GM12878 (cell line): ENCODE measurements around the gene MYOM1. TPM values are rescaled to one million over a fixed set of nuclear protein-coding genes. Genes with fewer than 3 reads are reported as not detected.

Source experiments
- ATAC-seq: fragments of 200-7000 bp; cut with Tn5 transposase; 3 replicates; pipeline ENCODE4 v1.9.1; 2020; ENCODE audit warnings: mild to moderate bottlenecking, moderate library complexity
- BruUV-seq: library from RNA; stranded (reverse); fragments of 400-500 nt; replicated peaks from 2 replicates; lab custom pipeline; 2021; lab: Mats Ljungman, UMichigan
- CTCF ChIA-PET: fragments of 300-600 bp; sonication (Branson Sonifier 250); formaldehyde crosslinking; extraction: SDS; loops from one replicate; lab custom pipeline; 2021; ENCODE audit warnings: inconsistent platforms; lab: Yijun Ruan, JAX
- POLR2A ChIA-PET: fragments of 350-600 bp; formaldehyde crosslinking; extraction: SDS; loops from one replicate; lab custom pipeline; 2021; ENCODE audit warnings: inconsistent platforms; lab: Charles Lee
- RAD21 ChIA-PET: fragments of 300-600 bp; sonication (Branson Sonifier 250); formaldehyde crosslinking; loops from one replicate; lab custom pipeline; 2023; ENCODE audit warnings: antibody characterized with exemption; ENCODE audit not compliant: unreplicated experiment; lab: Charles Lee
- SMC1A ChIA-PET: fragments of 300-600 bp; sonication (Branson Sonifier 250); formaldehyde crosslinking; loops from one replicate; lab custom pipeline; 2023; ENCODE audit not compliant: unreplicated experiment, uncharacterized antibody; lab: Charles Lee
- DNase-seq: peaks from one replicate; pipeline ENCODE4 v3.0.0-alpha.2; 2011; ENCODE audit warnings: low read depth, low spot score
- FAIRE-seq: peaks from 3 replicates; lab custom pipeline; 2011; peaks lifted over from hg19 to GRCh38; lab: Jason Lieb, UNC
- H2AFZ ChIP-seq: 2 replicates; pipeline ENCODE4 v1.6.0; 2011; ENCODE audit warnings: low read depth, low read length, control low read depth; ENCODE audit not compliant: control insufficient read depth
- H3K27ac ChIP-seq: 2 replicates; pipeline ENCODE4 v1.5.1; 2011; ENCODE audit warnings: control low read depth; ENCODE audit not compliant: control insufficient read depth, insufficient read depth
- H3K27me3 ChIP-seq, 2 experiments: replicated peaks in 1 of 2; 2 replicates each; pipeline versions ENCODE4 v1.6.0 to v1.6.1; 2011; ENCODE audit warnings: low read length in 1 of 2; ENCODE audit not compliant: control insufficient read depth in 2 of 2, insufficient read depth in 2 of 2
- H3K36me3 ChIP-seq, 2 experiments: 2 replicates each; pipeline ENCODE4 v1.5.1; 2011; ENCODE audit warnings: low read length in 1 of 2; ENCODE audit not compliant: control insufficient read depth in 2 of 2, insufficient read depth in 2 of 2
- H3K4me1 ChIP-seq: 2 replicates; pipeline ENCODE4 v1.6.1; 2011; ENCODE audit warnings: mild to moderate bottlenecking, low read length, moderate library complexity, mixed read lengths; ENCODE audit not compliant: control insufficient read depth, insufficient read depth
- H3K4me2 ChIP-seq: 2 replicates; pipeline ENCODE4 v1.6.0; 2011; ENCODE audit warnings: control low read depth; ENCODE audit not compliant: control insufficient read depth, insufficient read depth
- H3K4me3 ChIP-seq: fragments of 200-600 bp; sonication (generic); 2 replicates; pipeline ENCODE4 v1.5.1; 2016
- H3K79me2 ChIP-seq: 2 replicates; pipeline ENCODE4 v1.6.0; 2011; ENCODE audit warnings: low read length; ENCODE audit not compliant: control insufficient read depth, insufficient read depth
- H3K9ac ChIP-seq: 2 replicates; pipeline ENCODE4 v1.8.0; 2011; ENCODE audit warnings: low read length, control low read depth, mixed read lengths; ENCODE audit not compliant: control insufficient read depth, insufficient read depth
- H3K9me3 ChIP-seq: replicated peaks from 3 replicates; pipeline ENCODE4 v1.5.1; 2011; ENCODE audit warnings: mild to moderate bottlenecking, low read length; ENCODE audit not compliant: control insufficient read depth, insufficient read depth
- H4K20me1 ChIP-seq: 2 replicates; pipeline ENCODE4 v1.6.0; 2011; ENCODE audit not compliant: control insufficient read depth, insufficient read depth
- ASH2L ChIP-seq: fragments of 300-600, 200-600 bp; sonication (generic); IDR thresholded peaks from 2 replicates; pipeline ENCODE4 v1.6.1; 2017; ENCODE audit warnings: low read depth, mild to moderate bottlenecking, borderline replicate concordance
- HSF1 ChIP-seq: fragments of 150-350 bp; IDR thresholded peaks from 2 replicates; pipeline ENCODE4 v1.6.1; 2014; ENCODE audit warnings: mild to moderate bottlenecking, low read depth, low read length
- NFYB ChIP-seq: IDR thresholded peaks from 2 replicates; pipeline ENCODE4 v1.6.1; 2011; ENCODE audit warnings: low read depth, mild to moderate bottlenecking, low read length, improper control_type of control experiment, moderate library complexity; ENCODE audit not compliant: insufficient read depth
- POLR2AphosphoS5 ChIP-seq: IDR thresholded peaks from 2 replicates; pipeline ENCODE4 v1.6.1; 2011; ENCODE audit warnings: mild to moderate bottlenecking, low read length, inconsistent platforms
- SP1 ChIP-seq: IDR thresholded peaks from one replicate; pipeline ENCODE4 v1.6.1; 2011; ENCODE audit warnings: low read depth, low read length
- ZNF592 ChIP-seq: fragments of 450-650 bp; IDR thresholded peaks from 2 replicates; pipeline ENCODE4 v1.6.1; 2017; ENCODE audit warnings: mild to moderate bottlenecking, moderate library complexity
- ZNF687 ChIP-seq: fragments of 450-650 bp; IDR thresholded peaks from 2 replicates; pipeline ENCODE4 v1.6.1; 2017; ENCODE audit warnings: mild to moderate bottlenecking, moderate library complexity
- WGBS: methylation state at CpG from one replicate; pipeline ENCODE4 v1.1.6; 2016; ENCODE audit warnings: low lambda C conversion rate; ENCODE audit not compliant: insufficient replicate concordance, insufficient coverage; ENCODE audit errors: missing lambda C conversion rate; 5-methylcytosine and 5-hydroxymethylcytosine counted together
- in situ Hi-C: fragments of 300-500 bp; cut with MboI; formaldehyde crosslinking; loops from 9 replicates; pipeline ENCODE4 v1.14.3; 2018; ENCODE audit warnings: mixed read lengths
- intact Hi-C: fragments of 100-400 bp; cut with micrococcal nuclease; formaldehyde crosslinking; loops from one replicate; pipeline ENCODE4 v1.14.2; 2022; ENCODE audit not compliant: unreplicated experiment
- polyA plus RNA-seq, 11 experiments: library from polyadenylated mRNA; depleted of rRNA in 4 of 11; unstranded in 6 of 11; stranded (reverse) in 5 of 11; fragments of >200 nt; fragmentation: Nextera tagmentation in 4 of 11; fragmentation: Illumina TruSeq in 1 of 11; extraction: Ambion mirVana in 4 of 11; extraction: Trizol in 1 of 11; gene quantifications; 1 replicate in 1 of 11; 2 replicates in 10 of 11; pipeline versions ENCODE4 v1.2.1 to v1.2.3, GENCODE V29; 2011 to 2016; ENCODE audit warnings: inconsistent platforms in 2 of 11, missing spikeins in 2 of 11, low read depth in 1 of 11
- total RNA-seq, 4 experiments: library from RNA; depleted of rRNA in 3 of 4; stranded (reverse); fragments of >200 nt in 3 of 4; fragmentation: Illumina TruSeq in 1 of 4; extraction: Trizol in 1 of 4; gene quantifications; 2 replicates each; pipeline versions ENCODE4 v1.2.1 to v1.2.3, GENCODE V29; 2013 to 2021
- TF ChIP-seq, protein P1 (sequence below): IDR thresholded peaks from 2 replicates; pipeline ENCODE4 v1.6.1; 2012; ENCODE audit warnings: low read depth, low read length, improper control_type of control experiment

Gene MYOM1
- total and polyA plus RNA-seq, 10 of the 15 experiments (the other 5 are each of a cell fraction or from before 2014, with no cell fraction given), result 0.06 to 1.0 (median 0.57) TPM

GRCh38 chr18:3089579-3089978 lies 130.2 kb downstream of the MYOM1 start (continued):
- TF ChIP-seq ZNF592, result no peak

DNA sequence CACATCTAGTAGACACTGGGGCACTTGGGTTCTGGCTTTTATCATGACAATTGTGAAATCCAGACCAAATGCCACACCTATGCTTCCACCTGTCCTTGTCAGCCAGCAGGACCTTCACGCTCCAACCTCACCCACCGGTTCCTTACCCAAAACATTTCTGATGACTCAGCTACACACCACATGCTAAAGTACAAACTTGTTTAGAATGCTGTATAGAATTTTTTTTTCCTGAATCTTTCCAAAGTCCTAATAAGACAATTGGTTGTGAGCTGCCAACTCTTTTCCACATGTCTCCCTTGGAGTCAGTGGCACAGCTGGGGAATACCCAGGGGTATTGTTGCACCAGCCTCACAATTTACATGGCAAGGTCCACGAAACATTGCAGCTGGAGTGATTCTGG lies 131.3 kb downstream of the MYOM1 start:
- 68% methylated on average over 3 of the region's 3 CpGs for WGBS
- ATAC-seq, result no peak
- Histone ChIP-seq H3K4me2 (no peak overlapping the region), H3K4me3 (no peak overlapping the region), H3K27ac (no peak overlapping the region), H3K9ac (no peak overlapping the region), H3K27me3 (no peaks in the 10 kb centered on the region), H4K20me1 (no peaks in the 10 kb centered on the region), H3K36me3 (no peaks in the 10 kb centered on the region), H3K79me2 (no peaks in the 10 kb centered on the region), H2AFZ (no peak overlapping the region), H3K9me3 (no peaks in the 10 kb centered on the region), H3K4me1 (peaks cover 6% of the 10 kb centered on the region)
- DNase-seq, result no peak
- no peak for FAIRE-seq
- CTCF ChIA-PET, result interaction anchor here (1.0 to 1.5 kb wide), 5 partner anchors 12 to 63 kb away, joined by 3 to 8 read pairs (median 4); no protein-coding TSS in a partner anchor
- RAD21 ChIA-PET, result interaction anchor here (1.3 kb wide), 1 partner anchor 39 kb away, joined by 3 read pairs; no protein-coding TSS in a partner anchor
- intact Hi-C loops (no loop called here), in situ Hi-C loops (no loop called here)
- no TSS peak for BruUV-seq
- POLR2A ChIA-PET, result no interaction called here
- SMC1A ChIA-PET, result interaction anchor here (1.2 to 2.2 kb wide), 5 partner anchors 11 to 157 kb away, joined by 3 to 7 read pairs (median 3); no protein-coding TSS in a partner anchor
- TF ChIP-seq, protein P1, sequence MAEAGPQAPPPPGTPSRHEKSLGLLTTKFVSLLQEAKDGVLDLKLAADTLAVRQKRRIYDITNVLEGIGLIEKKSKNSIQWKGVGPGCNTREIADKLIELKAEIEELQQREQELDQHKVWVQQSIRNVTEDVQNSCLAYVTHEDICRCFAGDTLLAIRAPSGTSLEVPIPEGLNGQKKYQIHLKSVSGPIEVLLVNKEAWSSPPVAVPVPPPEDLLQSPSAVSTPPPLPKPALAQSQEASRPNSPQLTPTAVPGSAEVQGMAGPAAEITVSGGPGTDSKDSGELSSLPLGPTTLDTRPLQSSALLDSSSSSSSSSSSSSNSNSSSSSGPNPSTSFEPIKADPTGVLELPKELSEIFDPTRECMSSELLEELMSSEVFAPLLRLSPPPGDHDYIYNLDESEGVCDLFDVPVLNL, result no peak
- TF ChIP-seq SP1 (no peak), HSF1 (no peak), POLR2AphosphoS5 (no peak), ASH2L (no peak), NFYB (no peak), ZNF687 (no peak)
